Measurements from ENCODE around the gene VEPH1.

GRCh38 chr3:157232141-157232540, 271.1 kb downstream of the VEPH1 start:
- TF ChIP-seq, protein P1, sequence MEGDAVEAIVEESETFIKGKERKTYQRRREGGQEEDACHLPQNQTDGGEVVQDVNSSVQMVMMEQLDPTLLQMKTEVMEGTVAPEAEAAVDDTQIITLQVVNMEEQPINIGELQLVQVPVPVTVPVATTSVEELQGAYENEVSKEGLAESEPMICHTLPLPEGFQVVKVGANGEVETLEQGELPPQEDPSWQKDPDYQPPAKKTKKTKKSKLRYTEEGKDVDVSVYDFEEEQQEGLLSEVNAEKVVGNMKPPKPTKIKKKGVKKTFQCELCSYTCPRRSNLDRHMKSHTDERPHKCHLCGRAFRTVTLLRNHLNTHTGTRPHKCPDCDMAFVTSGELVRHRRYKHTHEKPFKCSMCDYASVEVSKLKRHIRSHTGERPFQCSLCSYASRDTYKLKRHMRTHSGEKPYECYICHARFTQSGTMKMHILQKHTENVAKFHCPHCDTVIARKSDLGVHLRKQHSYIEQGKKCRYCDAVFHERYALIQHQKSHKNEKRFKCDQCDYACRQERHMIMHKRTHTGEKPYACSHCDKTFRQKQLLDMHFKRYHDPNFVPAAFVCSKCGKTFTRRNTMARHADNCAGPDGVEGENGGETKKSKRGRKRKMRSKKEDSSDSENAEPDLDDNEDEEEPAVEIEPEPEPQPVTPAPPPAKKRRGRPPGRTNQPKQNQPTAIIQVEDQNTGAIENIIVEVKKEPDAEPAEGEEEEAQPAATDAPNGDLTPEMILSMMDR (IDR thresholded peaks at IDR 0.05 in 2 of 3, conservative IDR thresholded peaks at IDR 0.05 in 1 of 3; ENCODE audit: insufficient read depth in 2 of 3, low read depth in 1 of 3, low read length in 3 of 3) = no peak
- TF ChIP-seq, protein P2, sequence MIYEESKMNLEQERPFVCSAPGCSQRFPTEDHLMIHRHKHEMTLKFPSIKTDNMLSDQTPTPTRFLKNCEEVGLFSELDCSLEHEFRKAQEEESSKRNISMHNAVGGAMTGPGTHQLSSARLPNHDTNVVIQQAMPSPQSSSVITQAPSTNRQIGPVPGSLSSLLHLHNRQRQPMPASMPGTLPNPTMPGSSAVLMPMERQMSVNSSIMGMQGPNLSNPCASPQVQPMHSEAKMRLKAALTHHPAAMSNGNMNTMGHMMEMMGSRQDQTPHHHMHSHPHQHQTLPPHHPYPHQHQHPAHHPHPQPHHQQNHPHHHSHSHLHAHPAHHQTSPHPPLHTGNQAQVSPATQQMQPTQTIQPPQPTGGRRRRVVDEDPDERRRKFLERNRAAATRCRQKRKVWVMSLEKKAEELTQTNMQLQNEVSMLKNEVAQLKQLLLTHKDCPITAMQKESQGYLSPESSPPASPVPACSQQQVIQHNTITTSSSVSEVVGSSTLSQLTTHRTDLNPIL (CRISPR knock-in tag; IDR thresholded peaks at IDR 0.05) = no peak
- TF ChIP-seq, protein P3, sequence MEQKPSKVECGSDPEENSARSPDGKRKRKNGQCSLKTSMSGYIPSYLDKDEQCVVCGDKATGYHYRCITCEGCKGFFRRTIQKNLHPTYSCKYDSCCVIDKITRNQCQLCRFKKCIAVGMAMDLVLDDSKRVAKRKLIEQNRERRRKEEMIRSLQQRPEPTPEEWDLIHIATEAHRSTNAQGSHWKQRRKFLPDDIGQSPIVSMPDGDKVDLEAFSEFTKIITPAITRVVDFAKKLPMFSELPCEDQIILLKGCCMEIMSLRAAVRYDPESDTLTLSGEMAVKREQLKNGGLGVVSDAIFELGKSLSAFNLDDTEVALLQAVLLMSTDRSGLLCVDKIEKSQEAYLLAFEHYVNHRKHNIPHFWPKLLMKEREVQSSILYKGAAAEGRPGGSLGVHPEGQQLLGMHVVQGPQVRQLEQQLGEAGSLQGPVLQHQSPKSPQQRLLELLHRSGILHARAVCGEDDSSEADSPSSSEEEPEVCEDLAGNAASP (IDR thresholded peaks at IDR 0.05) = no peak
- TF ChIP-seq EZH2 (IDR thresholded peaks at IDR 0.05; ENCODE audit: borderline replicate concordance, low read depth, low read length) = no peak
